GM23338 (cell line): ENCODE data around the gene HADH. TPM values are rescaled to one million over a fixed set of nuclear protein-coding genes. Genes with fewer than 3 reads are reported as not detected.

ENCODE experiments used
- ATAC-seq: fragments of 200-7000 bp; cut with Tn5 transposase; 3 replicates; pipeline ENCODE4 v1.9.1; 2020
- DNase-seq: peaks from one replicate; pipeline ENCODE4 v3.0.0-alpha.2; 2015; ENCODE audit warnings: low spot score
- H2AFZ ChIP-seq: fragments of 200-600 bp; sonication (generic); 2 replicates; pipeline ENCODE4 v1.8.0; 2016; ENCODE audit warnings: antibody characterized with exemption, mild to moderate bottlenecking, moderate library complexity
- H3F3A ChIP-seq: fragments of 200-600 bp; sonication (generic); replicated peaks from 2 replicates; pipeline ENCODE4 v1.8.0; 2017; ENCODE audit warnings: antibody characterized with exemption, mixed run types, low read depth
- H3K27ac ChIP-seq: fragments of 200-600 bp; sonication (generic); 2 replicates; pipeline ENCODE4 v1.6.1; 2016; ENCODE audit warnings: low read depth
- H3K27me3 ChIP-seq: fragments of 200-600 bp; sonication (generic); 2 replicates; pipeline ENCODE4 v1.8.0; 2016; ENCODE audit warnings: mild to moderate bottlenecking, mixed run types, moderate library complexity; ENCODE audit not compliant: insufficient read depth
- H3K36me3 ChIP-seq: fragments of 200-600 bp; sonication (generic); 2 replicates; pipeline ENCODE4 v1.8.0; 2016; ENCODE audit warnings: mild to moderate bottlenecking; ENCODE audit not compliant: insufficient read depth
- H3K4me1 ChIP-seq: fragments of 200-600 bp; sonication (generic); 2 replicates; pipeline ENCODE4 v1.8.0; 2016; ENCODE audit warnings: mild to moderate bottlenecking, moderate library complexity; ENCODE audit not compliant: insufficient read depth
- H3K4me2 ChIP-seq: fragments of 200-600 bp; sonication (generic); 2 replicates; pipeline ENCODE4 v1.7.1; 2017; ENCODE audit warnings: mixed run types
- H3K4me3 ChIP-seq: fragments of 200-600 bp; sonication (generic); 2 replicates; pipeline ENCODE4 v1.6.1; 2016; ENCODE audit warnings: mixed run types
- H3K79me2 ChIP-seq: fragments of 200-600 bp; sonication (generic); replicated peaks from 2 replicates; pipeline ENCODE4 v1.8.0; 2017; ENCODE audit warnings: mild to moderate bottlenecking; ENCODE audit not compliant: insufficient read depth
- H3K9me2 ChIP-seq: fragments of 200-600 bp; sonication (generic); 2 replicates; pipeline ENCODE4 v1.8.0; 2017; ENCODE audit not compliant: insufficient read depth
- H4K20me1 ChIP-seq: fragments of 200-600 bp; sonication (generic); replicated peaks from 2 replicates; pipeline ENCODE4 v1.8.0; 2017; ENCODE audit warnings: mild to moderate bottlenecking; ENCODE audit not compliant: insufficient read depth
- H3K27ac Mint-ChIP-seq: 2 replicates; pipeline ENCODE4 v1.8.0; 2020; ENCODE audit warnings: inconsistent platforms, mild to moderate bottlenecking, moderate library complexity, mixed read lengths
- H3K27me3 Mint-ChIP-seq: 3 replicates; pipeline ENCODE4 v1.8.0; 2022; ENCODE audit warnings: low read depth, mild to moderate bottlenecking, moderate library complexity, mixed read lengths, inconsistent platforms; ENCODE audit not compliant: insufficient read depth, poor library complexity
- H3K36me3 Mint-ChIP-seq: 3 replicates; pipeline ENCODE4 v1.8.0; 2021; ENCODE audit warnings: low read depth, mild to moderate bottlenecking, inconsistent platforms, moderate library complexity, mixed read lengths
- H3K4me1 Mint-ChIP-seq: 3 replicates; pipeline ENCODE4 v1.8.0; 2020; ENCODE audit warnings: mild to moderate bottlenecking, inconsistent platforms, mixed read lengths
- H3K4me3 Mint-ChIP-seq: 3 replicates; pipeline ENCODE4 v1.8.0; 2021; ENCODE audit warnings: moderate library complexity, mild to moderate bottlenecking, inconsistent platforms, mixed read lengths
- H3K9me3 Mint-ChIP-seq: 3 replicates; pipeline ENCODE4 v1.8.0; 2020; ENCODE audit warnings: moderate library complexity, mild to moderate bottlenecking, inconsistent platforms, mixed read lengths
- CREB1 ChIP-seq: fragments of 250-450 bp; sonication (Bioruptor Pico); IDR thresholded peaks from 2 replicates; pipeline ENCODE4 v1.5.0; 2020; ENCODE audit warnings: low read depth, mild to moderate bottlenecking, moderate library complexity
- ETS1 ChIP-seq: IDR thresholded peaks from 2 replicates; pipeline ENCODE4 v1.6.1; 2016; ENCODE audit warnings: antibody characterized with exemption
- EZH2 ChIP-seq: fragments of 200-600 bp; sonication (generic); IDR thresholded peaks from one replicate; pipeline ENCODE4 v1.8.0; 2017; ENCODE audit warnings: antibody characterized with exemption, mild to moderate bottlenecking, low read depth; ENCODE audit not compliant: unreplicated experiment
- EZH2phosphoT487 ChIP-seq: fragments of 200-600 bp; sonication (generic); IDR thresholded peaks from one replicate; pipeline ENCODE4 v1.8.1; 2018; ENCODE audit warnings: antibody characterized with exemption; ENCODE audit not compliant: unreplicated experiment
- JUNB ChIP-seq: IDR thresholded peaks from one replicate; pipeline ENCODE4 v1.6.1; 2016; ENCODE audit warnings: antibody characterized with exemption; ENCODE audit not compliant: unreplicated experiment
- NANOG ChIP-seq: IDR thresholded peaks from 2 replicates; pipeline ENCODE4 v1.6.1; 2016; ENCODE audit warnings: antibody characterized with exemption, borderline replicate concordance
- POLR2AphosphoS5 ChIP-seq: IDR thresholded peaks from 2 replicates; pipeline ENCODE4 v1.6.1; 2016; ENCODE audit warnings: antibody characterized with exemption, low read depth
- REST ChIP-seq: IDR thresholded peaks from one replicate; pipeline ENCODE4 v1.6.1; 2018; ENCODE audit warnings: antibody characterized with exemption; ENCODE audit not compliant: unreplicated experiment
- STAT1 ChIP-seq: IDR thresholded peaks from one replicate; pipeline ENCODE4 v1.6.1; 2016; ENCODE audit warnings: antibody characterized with exemption; ENCODE audit not compliant: unreplicated experiment
- ZNF114 ChIP-seq: fragments of 250-450 bp; sonication (Bioruptor Pico); IDR thresholded peaks from 2 replicates; pipeline ENCODE4 v1.5.0; 2020; ENCODE audit warnings: mild to moderate bottlenecking, moderate library complexity
- ZNF331 ChIP-seq: fragments of 250-450 bp; sonication (Bioruptor Pico); IDR thresholded peaks from 2 replicates; pipeline ENCODE4 v1.5.0; 2020; ENCODE audit warnings: low read depth, mild to moderate bottlenecking, moderate library complexity
- polyA plus RNA-seq: library from polyadenylated mRNA; unstranded; fragments of >200 nt; fragmentation: Nextera tagmentation; extraction: Ambion mirVana; gene quantifications from 2 replicates; pipeline ENCODE4 v1.2.1, GENCODE V29; 2016
- total RNA-seq: library from RNA; depleted of rRNA; stranded (reverse); fragments of >200 nt; shearing (Covaris generic); gene quantifications from 2 replicates; pipeline ENCODE4 v1.2.3, GENCODE V29; 2014
- TF ChIP-seq, protein P1 (sequence below): fragments of 250-450 bp; sonication (Bioruptor Pico); IDR thresholded peaks from 2 replicates; pipeline ENCODE4 v1.5.0; 2020; ENCODE audit warnings: mild to moderate bottlenecking, moderate library complexity
- TF ChIP-seq, protein P2 (sequence below), 2 experiments: fragments of 200-600 bp in 1 of 2; sonication (generic) in 1 of 2; conservative IDR thresholded peaks; 2 replicates each; pipeline versions ENCODE4 v1.5.1 to v1.6.1; 2016 to 2017; ENCODE audit warnings: antibody characterized with exemption in 2 of 2, low read depth in 2 of 2, mild to moderate bottlenecking in 2 of 2, moderate library complexity in 1 of 2

Gene HADH
- total and polyA plus RNA-seq, 2 experiments from 2014 or later: 39.1 to 39.2 TPM

- Histone ChIP-seq H3K79me2 (no peaks in the 10 kb centered on the region), H3K9me2 (no peaks in the 10 kb centered on the region), H3K27me3 (no peaks in the 10 kb centered on the region), H3K27ac (no peak overlapping the region), H3F3A (no peaks in the 10 kb centered on the region), H3K4me3 (no peak overlapping the region), H4K20me1 (no peaks in the 10 kb centered on the region), H3K36me3 (no peaks in the 10 kb centered on the region), H3K4me1 (no peaks in the 10 kb centered on the region), H2AFZ (no peak overlapping the region), H3K4me2 (no peak overlapping the region)
- H3K9me3 Mint-ChIP-seq: no peaks in the 10 kb centered on the region
- ATAC-seq: no peak
- H3K27ac Mint-ChIP-seq: no peak overlapping the region
- H3K4me1 Mint-ChIP-seq: no peaks in the 10 kb centered on the region
- TF ChIP-seq ZNF114 (CRISPR knock-in tag) (no peak), EZH2phosphoT487 (no peak), NANOG (no peak), STAT1 (no peak), ETS1 (no peak), JUNB (no peak), CREB1 (CRISPR knock-in tag) (no peak), REST (no peak), ZNF331 (CRISPR knock-in tag) (no peak), EZH2 (no peak), POLR2AphosphoS5 (no peak)
- TF ChIP-seq, protein P1, sequence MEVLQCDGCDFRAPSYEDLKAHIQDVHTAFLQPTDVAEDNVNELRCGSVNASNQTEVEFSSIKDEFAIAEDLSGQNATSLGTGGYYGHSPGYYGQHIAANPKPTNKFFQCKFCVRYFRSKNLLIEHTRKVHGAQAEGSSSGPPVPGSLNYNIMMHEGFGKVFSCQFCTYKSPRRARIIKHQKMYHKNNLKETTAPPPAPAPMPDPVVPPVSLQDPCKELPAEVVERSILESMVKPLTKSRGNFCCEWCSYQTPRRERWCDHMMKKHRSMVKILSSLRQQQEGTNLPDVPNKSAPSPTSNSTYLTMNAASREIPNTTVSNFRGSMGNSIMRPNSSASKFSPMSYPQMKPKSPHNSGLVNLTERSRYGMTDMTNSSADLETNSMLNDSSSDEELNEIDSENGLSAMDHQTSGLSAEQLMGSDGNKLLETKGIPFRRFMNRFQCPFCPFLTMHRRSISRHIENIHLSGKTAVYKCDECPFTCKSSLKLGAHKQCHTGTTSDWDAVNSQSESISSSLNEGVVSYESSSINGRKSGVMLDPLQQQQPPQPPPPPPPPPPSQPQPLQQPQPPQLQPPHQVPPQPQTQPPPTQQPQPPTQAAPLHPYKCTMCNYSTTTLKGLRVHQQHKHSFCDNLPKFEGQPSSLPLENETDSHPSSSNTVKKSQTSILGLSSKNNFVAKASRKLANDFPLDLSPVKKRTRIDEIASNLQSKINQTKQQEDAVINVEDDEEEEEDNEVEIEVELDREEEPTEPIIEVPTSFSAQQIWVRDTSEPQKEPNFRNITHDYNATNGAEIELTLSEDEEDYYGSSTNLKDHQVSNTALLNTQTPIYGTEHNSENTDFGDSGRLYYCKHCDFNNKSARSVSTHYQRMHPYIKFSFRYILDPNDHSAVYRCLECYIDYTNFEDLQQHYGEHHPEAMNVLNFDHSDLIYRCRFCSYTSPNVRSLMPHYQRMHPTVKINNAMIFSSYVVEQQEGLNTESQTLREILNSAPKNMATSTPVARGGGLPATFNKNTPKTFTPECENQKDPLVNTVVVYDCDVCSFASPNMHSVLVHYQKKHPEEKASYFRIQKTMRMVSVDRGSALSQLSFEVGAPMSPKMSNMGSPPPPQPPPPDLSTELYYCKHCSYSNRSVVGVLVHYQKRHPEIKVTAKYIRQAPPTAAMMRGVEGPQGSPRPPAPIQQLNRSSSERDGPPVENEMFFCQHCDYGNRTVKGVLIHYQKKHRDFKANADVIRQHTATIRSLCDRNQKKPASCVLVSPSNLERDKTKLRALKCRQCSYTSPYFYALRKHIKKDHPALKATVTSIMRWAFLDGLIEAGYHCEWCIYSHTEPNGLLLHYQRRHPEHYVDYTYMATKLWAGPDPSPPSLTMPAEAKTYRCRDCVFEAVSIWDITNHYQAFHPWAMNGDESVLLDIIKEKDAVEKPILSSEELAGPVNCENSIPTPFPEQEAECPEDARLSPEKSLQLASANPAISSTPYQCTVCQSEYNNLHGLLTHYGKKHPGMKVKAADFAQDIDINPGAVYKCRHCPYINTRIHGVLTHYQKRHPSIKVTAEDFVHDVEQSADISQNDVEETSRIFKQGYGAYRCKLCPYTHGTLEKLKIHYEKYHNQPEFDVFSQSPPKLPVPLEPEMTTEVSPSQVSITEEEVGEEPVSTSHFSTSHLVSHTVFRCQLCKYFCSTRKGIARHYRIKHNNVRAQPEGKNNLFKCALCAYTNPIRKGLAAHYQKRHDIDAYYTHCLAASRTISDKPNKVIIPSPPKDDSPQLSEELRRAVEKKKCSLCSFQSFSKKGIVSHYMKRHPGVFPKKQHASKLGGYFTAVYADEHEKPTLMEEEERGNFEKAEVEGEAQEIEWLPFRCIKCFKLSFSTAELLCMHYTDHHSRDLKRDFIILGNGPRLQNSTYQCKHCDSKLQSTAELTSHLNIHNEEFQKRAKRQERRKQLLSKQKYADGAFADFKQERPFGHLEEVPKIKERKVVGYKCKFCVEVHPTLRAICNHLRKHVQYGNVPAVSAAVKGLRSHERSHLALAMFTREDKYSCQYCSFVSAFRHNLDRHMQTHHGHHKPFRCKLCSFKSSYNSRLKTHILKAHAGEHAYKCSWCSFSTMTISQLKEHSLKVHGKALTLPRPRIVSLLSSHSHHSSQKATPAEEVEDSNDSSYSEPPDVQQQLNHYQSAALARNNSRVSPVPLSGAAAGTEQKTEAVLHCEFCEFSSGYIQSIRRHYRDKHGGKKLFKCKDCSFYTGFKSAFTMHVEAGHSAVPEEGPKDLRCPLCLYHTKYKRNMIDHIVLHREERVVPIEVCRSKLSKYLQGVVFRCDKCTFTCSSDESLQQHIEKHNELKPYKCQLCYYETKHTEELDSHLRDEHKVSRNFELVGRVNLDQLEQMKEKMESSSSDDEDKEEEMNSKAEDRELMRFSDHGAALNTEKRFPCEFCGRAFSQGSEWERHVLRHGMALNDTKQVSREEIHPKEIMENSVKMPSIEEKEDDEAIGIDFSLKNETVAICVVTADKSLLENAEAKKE (CRISPR knock-in tag): no peak
- TF ChIP-seq, protein P2, sequence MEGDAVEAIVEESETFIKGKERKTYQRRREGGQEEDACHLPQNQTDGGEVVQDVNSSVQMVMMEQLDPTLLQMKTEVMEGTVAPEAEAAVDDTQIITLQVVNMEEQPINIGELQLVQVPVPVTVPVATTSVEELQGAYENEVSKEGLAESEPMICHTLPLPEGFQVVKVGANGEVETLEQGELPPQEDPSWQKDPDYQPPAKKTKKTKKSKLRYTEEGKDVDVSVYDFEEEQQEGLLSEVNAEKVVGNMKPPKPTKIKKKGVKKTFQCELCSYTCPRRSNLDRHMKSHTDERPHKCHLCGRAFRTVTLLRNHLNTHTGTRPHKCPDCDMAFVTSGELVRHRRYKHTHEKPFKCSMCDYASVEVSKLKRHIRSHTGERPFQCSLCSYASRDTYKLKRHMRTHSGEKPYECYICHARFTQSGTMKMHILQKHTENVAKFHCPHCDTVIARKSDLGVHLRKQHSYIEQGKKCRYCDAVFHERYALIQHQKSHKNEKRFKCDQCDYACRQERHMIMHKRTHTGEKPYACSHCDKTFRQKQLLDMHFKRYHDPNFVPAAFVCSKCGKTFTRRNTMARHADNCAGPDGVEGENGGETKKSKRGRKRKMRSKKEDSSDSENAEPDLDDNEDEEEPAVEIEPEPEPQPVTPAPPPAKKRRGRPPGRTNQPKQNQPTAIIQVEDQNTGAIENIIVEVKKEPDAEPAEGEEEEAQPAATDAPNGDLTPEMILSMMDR (conservative IDR thresholded peaks at IDR 0.05; ENCODE audit: low read depth in 2 of 2): no peak
- H3K36me3 Mint-ChIP-seq: peaks cover 17% of the 10 kb centered on the region; the same call in 2 of the 3 replicates
- H3K4me3 Mint-ChIP-seq: no peak overlapping the region
- DNase-seq: no peak
- peaks cover 2% of the 10 kb centered on the region for H3K27me3 Mint-ChIP-seq
Observed at GRCh38 chr4:107945809-107946208, 43.9 kb upstream of the HADH start.
